ENCODE data around the gene FAAP100.
"Not testable (repeated sequence)": the region's sequence is repeated elsewhere in the genome, so short reads cannot be mapped to it uniquely, and the experiment has no call there.

Gene FAAP100

DNA sequence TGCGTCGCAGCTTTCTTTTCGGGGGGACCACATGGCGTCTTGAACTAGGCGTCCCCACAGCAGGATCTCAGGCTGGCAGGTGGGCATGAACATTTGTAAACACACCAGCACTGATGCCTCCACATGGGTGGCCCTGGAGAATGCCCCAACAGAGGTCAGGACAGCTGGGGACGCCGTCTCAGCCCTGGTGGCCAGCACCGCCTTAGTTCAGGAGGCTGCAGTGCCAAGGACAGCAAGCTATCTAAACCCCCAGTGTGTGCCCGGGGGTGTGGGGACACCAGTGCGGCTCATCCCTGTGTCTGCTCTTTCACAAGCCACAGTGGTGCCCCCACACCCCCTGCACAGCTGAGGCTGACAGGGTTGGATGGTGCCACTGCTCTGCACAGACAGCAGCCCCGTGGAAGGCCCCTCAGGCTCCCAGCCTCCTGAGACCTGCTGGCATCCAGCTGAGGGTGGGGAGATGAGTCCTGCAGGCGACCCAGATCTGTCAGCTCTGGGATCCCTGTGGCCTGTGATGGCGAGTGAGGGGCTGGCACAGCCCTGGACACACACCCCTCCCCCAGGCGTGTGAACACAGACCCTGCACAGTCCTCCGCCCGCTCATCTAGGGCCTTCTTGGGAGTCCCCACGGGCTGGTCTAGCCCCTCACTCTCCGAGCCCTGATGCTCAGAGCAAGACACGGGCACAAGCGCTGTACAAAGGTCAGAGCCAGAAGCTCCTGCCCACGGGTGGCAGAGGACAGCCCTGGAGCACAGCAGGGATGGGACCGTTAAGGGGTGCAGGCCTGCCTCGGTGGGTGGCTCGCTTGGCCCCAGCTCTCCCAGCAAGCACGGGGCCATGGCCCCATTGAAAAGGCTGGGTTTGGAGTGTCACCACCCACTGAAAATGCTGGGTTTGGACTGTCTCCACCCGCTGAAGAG is 13.2 kb downstream of the FAAP100 start:
- DNase-seq (ENCODE audit: low read depth in 2 of 2), result no peak

DNA sequence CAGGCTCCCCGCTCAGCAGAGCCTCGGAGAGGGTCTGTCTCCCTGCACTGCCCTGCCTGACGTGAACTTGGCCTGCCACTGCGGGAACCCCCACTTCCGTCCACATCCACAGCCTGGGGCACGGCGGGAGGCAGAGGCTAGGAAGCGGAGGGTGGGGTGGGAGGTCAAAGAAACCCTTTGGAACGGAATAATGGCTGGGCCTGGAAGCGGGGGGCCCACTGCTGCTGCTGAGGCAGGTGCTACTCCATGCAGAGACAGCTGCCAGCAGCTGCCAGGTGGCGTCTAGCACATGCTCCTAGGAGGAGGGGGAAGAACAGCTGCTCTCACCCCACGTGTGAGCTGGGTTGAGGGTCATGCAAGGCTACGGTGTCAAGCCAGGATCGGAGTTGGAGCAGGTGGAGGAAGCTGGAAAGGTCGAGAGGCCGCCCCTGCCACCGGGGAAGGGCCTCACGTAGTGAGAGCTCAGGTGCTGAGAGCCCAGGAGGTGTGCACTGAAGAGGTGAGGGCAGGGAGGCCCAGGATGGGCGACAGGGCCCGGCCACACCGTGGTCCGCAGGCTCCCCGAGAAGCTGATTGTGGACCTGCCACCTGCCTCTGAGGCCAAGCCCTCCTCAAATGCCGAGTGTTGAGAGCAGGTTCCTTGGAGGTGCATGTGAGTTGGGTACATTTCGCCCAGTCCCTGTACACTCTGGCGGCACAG is 14.1 kb downstream of the FAAP100 start:
- DNase-seq (ENCODE audit: low read depth in 2 of 2), result no peak

DNA sequence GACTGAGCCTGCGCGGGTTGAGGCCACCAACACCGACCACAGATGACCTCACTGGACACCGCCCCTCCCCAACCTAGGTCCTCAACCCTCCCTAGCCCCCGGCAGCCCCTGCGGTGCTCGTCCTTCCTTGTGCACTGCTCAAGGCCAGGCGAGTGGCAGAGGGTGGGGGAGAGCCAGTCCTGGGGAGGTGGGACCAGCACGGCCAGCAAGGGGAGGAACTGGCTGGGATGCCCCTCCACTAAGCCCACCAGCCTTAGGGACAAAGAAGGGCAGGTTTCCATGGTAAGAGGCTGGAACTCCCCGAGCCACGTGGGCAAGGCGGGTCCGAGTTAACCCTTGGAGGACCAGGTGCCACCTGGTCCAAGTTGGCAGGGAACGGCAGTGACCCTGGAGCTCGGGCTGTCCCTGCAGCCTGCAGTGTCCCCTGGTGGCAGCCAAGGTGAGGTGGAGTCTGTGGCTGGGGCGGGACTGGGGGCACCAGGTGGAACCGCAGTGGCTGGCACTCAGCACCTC is 14.8 kb downstream of the FAAP100 start:
- DNase-seq (ENCODE audit: low read depth in 2 of 2), result no peak

DNA sequence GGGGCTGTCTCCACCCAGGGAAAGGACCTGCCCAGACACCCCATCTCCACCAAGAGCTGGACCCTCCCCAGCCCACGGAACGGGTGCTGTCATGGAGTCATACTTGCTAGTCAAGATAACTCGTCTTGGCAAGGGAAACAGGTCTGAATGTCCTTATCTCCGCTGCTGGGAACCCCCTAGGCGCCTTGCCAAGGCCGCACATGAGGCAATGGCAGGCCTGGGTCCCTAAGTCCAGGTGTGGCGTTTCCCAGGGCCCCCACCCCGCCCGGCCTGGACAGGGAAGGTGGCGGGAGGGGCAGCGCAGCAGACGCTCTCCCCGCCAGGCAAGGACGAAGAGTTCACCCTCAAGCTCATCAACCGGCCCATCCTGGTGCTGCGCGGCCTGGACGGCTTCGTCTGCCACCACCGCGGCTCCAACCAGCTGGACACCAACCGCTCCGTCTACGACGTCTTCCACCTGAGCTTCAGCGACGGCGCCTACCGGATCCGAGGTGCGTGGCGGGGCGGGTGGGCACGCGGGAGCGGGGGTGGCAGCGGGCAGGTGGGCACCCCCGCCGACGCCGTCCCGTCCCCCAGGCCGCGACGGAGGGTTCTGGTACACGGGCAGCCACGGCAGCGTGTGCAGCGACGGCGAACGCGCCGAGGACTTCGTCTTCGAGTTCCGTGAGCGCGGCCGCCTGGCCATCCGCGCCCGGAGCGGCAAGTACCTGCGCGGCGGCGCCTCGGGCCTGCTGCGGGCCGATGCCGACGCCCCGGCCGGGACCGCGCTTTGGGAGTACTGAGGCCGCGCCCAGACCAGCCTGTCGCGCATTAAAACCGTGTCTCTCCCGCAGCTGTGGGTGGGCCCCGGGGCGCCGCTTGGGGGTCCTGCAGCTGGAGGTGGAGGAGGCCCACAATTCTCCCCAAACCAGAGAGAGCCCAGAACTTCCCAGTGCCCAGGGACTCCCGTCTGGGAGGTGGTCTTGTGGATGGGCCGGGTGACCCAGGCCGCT is 15.6 kb downstream of the FAAP100 start:
- DNase-seq (ENCODE audit: low read depth in 2 of 2), result no peak

DNA sequence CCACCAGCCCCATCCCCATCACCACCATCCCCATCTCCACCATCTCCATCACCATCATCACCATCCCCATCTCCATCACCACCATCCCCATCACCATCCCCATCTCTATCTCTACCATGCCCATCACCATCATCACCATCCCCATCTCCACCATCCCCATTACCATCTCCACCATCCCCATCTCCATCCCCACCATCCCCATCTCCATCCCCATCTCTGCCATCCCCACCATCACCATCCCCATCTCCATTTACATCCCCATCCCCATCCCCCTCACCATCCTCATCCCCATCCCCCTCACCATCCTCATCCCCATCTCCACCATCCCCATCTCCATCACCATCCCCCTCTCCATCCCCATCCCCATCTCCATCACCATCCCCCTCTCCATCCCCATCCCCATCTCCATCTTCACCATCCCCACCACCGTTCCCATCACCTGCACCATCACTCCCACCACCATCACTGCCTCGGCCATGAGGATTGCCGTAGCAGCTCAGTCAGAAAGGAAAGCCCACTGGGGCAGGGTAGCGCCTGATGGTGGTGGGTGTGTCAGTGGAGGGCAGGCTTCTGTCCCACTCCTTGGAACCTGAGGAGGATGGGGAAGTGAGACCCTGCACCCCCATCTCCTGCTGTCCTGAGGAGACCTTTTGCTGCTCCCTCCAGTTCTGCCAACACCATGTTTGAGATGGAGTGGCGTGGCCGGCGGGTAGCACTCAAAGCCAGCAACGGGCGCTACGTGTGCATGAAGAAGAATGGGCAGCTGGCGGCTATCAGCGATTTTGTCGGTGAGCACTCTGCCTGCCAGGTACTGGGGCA is 16.5 kb downstream of the FAAP100 start:
- DNase-seq (ENCODE audit: low read depth in 2 of 2), result no peak

DNA sequence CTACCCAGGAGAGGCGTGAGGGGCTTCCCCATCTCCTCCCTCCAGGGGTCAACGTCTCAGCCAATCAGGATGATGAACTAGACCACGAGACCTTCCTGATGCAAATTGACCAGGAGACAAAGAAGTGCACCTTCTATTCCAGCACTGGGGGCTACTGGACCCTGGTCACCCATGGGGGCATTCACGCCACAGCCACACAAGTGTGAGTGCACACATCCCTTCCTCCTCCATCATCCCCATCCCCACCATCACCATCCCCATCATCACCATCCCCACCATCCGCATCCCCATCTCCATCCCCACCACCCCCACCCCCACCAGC is 17.2 kb downstream of the FAAP100 start:
- no peak for DNase-seq (ENCODE audit: low read depth in 2 of 2)

DNA sequence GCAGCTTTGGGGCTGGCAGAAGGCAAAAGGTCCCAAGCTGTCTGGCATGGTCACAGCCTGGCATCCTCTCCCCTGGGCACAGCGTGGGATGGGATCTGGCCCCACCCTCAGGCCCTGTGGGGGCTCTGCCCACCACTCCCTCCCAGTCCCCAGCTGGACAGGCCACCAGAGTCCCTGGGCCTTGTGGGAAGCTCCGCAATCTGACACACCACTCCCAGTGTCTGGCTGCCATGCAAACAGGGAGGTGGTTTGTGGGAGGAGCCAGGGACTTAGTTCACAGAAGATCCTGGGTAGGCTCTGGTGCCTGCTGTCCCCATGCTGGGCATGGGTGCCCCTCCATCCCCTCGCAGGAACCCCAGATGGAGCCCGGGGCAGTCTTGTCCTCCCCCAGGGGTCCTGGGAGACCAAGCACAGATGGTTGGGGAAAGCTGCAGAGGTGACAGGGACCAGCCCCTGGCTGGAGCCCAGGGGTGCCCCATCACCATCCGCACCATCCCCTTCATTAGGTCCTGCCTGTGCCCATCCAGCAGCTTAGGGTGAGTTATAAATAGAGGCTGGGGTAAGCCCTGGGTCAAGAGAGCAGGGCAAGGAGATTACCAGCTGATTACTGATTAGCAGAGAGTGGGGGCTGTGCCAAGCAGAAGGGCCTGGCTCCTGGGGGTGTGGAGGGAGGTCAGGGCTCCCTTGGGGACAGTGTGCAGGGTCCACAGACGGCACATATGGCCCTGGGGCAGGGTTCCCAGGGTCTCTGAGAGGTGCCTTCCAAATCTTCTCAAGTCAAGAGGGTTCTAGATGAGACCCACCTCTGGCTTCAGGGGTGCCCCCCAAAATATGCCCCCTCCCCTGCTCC is 17.8 kb downstream of the FAAP100 start:
- no peak for DNase-seq (ENCODE audit: low read depth in 2 of 2)

DNA sequence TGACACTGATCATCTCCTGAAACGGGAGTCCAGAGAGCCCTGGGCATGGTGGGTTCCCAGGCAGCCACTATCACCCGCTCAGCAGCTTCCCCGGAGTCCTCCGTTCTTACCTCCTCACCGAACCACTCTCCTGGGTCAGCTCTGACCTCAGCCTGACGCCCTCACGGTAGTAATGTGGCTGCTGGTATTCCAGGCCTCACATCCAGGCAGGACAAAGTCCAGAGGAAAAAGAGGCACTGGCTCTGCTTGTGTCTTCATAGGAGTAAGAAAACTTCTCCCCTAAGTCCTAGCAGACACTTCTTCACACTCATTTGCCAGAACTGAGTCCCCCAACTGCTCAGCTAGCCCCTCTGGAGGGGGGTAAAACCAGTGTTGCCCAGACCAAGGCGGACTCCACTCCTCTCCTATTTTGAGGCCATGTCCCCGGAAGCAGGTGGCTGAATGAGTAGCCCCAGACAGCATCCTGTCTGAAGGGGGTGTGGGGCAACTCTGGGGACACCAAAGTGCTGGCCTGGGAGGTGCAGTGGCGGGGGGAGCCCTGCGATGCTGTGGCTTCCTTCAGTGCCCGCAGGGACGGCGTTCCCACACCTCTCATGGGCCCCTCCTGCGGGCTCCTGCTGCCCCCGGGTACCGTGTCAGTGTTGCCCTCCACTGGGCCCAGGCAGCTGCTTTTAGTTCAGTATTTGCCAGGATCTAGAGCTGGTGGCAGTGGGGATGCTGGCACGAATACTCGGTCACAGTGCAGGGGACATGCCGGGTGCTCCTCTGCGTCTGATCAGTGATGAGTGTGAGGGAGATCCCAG is 18.6 kb downstream of the FAAP100 start:
- DNase-seq (ENCODE audit: low read depth in 2 of 2), result no peak

DNA sequence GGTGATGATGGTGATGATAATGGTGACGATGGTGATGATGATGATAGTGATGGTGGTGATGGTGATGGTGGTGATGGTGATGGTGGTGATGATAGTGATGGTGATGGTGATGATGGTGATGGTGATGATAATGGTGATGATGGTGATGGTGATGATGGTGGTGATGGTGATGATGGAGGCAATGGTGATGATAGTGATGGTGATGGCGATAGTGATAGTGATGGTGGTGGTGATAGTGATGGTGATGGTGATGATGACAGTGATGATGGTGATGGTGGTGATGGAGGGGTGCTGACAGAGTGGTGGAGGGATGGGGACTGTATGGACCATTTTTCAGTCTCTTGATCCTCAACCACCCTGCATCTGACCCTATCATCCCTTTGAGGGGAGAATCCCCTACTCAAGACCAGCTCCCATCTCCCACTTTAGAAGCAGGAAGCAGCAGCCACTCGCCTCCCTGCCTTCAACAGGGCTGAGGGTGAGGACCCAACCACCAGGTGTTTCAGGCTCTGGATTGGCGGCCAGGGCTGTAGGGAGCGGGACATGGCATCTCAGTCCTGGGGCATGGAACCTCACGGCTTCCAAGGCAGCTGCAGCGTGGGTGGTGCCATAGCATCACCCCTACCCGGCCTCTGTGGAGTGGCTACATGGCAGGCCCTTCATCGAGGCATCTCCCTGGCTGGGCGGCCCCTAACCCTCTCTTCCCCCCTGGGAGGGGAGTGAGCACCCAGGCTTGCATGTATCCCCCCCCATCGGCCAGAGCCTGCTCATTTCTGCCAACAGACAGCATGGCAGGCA is 19.5 kb downstream of the FAAP100 start:
- DNase-seq (ENCODE audit: low read depth in 2 of 2), result no peak

DNA sequence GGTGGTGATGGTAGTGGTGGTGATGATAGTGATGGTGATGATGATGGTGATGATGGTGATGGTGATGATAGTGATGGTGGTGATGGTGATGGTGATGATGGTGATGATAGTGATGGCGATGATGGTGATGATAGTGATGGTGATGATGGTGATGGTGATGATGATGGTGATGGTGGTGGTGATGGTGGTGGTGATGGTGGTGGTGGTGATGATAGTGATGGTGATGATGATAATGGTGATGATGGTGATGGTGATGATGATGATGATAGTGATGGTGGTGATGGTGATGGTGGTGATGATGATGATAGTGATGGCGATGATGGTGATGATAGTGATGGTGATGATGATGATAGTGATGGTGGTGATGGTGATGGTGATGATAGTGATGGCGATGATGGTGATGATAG is 20.2 kb downstream of the FAAP100 start:
- not testable (repeated sequence) for DNase-seq (ENCODE audit: low read depth in 2 of 2)

DNA sequence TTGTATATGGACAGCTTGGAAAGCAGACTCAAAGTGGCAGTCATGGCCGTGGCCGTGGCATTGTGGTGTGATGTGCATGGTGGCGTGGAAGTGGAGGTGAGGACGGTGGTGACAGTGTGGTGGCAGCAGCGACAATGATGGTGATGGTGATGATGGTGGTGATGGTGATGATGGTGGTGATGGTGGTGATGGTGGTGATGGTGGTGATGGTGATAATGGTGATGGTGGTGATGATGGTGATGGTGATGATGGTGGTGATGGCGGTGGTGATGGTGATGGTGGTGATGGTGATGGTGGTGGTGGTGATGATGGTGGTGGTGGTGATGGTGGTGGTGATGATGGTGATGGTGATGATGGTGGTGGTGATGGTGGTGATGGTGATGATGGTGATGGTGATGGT is 21.1 kb downstream of the FAAP100 start:
- not testable (repeated sequence) for DNase-seq (ENCODE audit: low read depth in 2 of 2)

DNA sequence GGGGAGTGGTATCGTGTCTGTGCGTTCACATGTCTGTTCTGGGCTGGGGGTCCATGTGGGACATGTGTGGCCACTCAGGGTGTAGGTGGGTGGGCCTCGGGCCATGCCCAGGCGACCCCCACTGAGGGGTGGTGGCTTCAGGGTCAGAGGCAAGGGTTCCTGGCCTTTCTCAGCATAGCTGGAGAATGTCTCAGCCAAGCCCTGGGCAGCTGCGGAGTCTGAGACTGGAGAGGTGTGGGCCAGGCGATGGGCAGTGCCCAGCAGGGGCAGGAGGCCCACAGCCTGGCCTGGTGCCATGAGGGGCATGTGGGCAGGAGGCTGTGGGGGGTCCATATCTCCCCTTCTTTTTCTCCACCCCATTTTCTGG is 22.7 kb downstream of the FAAP100 start:
- DNase-seq (ENCODE audit: low read depth in 2 of 2), result no peak

DNA sequence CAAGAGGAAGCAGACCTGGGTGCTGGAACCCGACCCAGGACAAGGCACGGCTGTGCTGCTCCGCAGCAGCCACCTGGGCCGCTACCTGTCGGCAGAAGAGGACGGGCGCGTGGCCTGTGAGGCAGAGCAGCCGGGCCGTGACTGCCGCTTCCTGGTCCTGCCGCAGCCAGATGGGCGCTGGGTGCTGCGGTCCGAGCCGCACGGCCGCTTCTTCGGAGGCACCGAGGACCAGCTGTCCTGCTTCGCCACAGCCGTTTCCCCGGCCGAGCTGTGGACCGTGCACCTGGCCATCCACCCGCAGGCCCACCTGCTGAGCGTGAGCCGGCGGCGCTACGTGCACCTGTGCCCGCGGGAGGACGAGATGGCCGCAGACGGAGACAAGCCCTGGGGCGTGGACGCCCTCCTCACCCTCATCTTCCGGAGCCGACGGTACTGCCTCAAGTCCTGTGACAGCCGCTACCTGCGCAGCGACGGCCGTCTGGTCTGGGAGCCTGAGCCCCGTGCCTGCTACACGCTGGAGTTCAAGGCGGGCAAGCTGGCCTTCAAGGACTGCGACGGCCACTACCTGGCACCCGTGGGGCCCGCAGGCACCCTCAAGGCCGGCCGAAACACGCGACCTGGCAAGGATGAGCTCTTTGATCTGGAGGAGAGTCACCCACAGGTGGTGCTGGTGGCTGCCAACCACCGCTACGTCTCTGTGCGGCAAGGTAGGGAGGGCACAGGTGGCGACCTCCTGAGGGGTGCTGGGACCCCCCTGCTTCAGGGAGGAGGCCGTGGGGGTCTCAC is 23.3 kb downstream of the FAAP100 start:
- no peak for DNase-seq (ENCODE audit: low read depth in 2 of 2)

DNA sequence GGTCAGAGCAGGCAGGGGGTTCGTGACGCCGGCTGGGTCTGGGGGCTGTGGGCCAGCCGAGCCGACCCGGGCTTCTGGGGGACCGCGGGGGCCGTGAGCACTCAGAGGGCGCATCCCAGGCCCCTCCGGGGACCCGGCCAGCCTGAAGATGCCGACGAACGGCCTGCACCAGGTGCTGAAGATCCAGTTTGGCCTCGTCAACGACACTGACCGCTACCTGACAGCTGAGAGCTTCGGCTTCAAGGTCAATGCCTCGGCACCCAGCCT is 23.8 kb downstream of the FAAP100 start:
- DNase-seq (ENCODE audit: low read depth in 2 of 2), result no peak

DNA sequence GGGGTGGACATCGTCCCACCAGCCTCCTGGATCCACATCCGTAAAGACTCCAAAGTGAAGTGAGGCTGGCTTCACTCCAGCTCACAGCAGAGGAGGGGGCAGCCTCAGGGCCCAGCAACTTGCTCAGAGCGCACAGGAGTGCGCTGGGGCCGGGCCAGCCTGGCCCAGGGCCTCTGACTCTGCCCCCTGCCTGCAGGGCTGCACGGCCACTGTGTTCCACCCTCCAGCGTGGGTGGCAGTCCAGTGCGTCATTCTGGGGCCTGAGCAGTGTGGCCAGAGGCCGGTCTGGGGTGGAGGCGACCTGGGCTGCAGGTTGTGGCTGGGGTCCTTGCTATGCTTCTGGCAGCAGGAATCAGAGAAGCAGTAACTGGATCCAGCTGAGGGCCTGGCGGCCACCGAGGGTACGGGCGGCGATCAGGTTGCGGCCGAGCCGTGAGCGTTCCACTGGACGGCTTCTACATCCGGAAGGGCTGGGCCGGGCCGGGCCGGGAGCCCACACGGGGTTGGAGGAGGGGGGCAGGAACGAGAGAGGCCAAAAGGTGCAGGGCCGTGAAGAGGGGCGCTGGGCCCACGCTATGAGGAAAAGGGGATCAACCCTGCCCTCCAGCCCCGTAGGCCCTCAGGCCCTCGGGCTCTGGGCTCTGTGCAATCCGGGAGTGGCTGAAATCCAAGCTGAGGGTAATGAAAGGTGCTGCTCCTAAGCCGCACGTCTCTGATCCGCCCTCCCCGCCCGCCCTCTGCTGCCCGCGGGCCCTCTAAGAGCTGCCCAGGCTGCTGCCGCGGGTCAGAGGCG is 24.4 kb downstream of the FAAP100 start, which contains the start of gene FSCN2:
Gene FSCN2, plus strand, starts transcription at position 787 of the 793 bp plus-strand sequence. CDS start 155 bp downstream, outside the sequence.
- no peak for DNase-seq (ENCODE audit: low read depth in 2 of 2)

DNA sequence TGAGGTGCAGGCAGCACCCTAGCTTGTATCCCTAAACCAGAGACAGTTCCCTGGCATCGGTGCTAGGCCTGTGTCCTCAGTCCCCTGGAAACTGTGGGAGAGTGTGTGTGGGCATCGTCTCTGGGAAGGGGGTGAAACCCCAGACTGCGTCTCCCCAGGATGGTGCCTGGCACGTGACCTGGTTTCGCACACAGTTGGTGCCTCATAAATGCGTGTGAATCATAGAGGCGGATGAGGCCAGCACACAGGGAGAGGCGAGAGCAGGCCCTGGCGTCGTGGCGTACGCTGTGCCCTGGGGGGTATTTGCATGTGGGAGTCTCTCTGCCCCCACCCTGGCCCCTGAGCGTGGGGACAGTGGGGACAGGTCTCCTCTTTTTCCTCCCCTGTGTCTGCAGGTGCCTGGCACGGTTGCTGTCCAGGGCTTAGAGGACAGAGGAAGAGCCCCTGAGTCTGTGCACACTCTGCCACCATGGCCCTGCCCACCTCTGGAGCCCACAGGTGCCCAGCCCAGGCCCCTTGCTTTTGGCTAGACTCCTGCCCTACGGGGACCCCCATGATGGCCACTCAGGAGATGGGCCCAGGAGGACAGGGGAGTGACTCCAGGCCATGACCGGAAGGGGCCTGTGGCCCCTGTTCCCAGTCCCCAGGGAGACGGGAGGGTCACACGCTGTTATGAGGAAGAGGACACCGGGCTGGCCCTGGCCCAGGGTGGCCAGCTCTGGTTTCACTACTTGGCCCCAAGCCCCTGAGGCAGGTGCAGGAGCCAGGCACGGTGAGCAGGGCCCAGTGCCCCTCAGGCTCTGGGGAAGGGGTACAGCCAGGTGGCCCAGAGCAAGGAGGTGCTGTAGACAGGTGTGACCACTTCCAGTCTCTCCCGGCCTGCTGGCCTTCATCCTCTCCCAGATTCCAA is 25.2 kb downstream of the FAAP100 start:
- DNase-seq (ENCODE audit: low read depth in 2 of 2), result no peak

Measured in stimulated activated CD8-positive, alpha-beta memory T cell treated with anti-CD3 and anti-CD28 coated beads, Interleukin-15, amount 100 ng/mL, for 4 hours (primary cell).